ENCODE measurements around the gene MOV10.

The MOV10 gene

GRCh38 chr1:112700290-112701226 lies 26.1 kb downstream of the MOV10 start:
- peak; percentile 62 for DNase-seq

DNA sequence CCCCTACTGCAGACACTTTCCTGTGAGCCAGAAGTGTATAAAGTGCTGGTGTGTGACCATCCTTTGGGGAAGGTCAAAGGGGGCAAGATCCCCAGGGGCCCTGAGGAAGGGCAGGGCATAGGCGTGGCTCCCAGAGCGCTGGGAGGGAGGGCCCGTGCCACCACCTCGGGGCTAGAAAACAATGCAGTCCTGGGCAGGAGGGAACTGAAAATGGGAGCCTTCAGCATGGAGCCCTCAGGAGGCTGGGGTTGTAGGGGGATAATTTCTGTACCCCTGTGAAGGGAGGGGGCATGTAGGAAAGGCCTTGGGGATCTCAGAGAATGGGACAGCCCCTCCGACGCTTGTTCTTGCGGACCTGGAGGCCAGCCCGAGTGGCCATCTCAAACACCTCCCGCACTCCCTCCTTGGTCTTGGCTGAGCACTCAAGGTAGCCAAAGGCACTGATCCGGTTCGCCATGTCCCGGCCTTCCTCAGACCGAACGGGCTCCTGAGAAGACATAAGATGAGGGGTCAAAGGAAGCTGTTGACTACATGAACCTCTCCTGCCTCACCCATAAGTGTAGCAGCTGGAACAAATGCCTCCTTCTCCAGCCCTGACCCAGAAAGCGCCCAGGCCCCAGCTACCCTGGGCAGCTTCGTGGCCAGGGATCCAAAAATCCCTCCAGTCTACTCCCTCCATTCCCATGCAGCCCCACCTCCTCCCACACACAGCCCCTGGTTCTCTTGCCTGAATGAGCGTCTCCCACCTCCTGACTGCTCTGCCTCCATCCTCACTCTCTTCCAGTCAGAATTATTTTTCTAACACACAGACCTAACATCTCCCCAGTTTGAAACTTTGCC lies 27.0 kb downstream of the MOV10 start:
- DNase-seq: no peak

GRCh38 chr1:112702067-112702395 lies 27.6 kb downstream of the MOV10 start:
- DNase-seq: no peak

- no peak for DNase-seq
Observed at GRCh38 chr1:112702420-112703261, 28.2 kb downstream of the MOV10 start.

DNA sequence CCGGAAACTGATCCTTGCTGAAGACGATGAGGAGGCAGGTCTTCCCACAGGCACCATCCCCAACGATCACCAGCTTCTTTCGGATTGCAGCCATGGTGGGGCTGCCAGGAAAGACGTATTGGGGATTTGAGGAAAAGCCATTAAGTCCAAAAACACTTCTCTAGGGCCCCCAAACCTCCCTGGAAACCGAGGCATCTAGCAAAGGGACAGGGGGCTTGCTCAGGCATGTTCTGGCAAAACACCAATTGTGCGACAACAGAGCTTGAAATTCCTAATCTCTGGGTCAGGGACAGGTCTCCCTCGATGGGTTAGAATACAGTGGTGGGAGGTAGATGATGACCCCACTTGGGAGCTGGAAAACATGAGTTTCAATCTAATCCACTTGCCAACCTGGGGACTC lies 29.2 kb downstream of the MOV10 start:
- no peak for DNase-seq

DNA sequence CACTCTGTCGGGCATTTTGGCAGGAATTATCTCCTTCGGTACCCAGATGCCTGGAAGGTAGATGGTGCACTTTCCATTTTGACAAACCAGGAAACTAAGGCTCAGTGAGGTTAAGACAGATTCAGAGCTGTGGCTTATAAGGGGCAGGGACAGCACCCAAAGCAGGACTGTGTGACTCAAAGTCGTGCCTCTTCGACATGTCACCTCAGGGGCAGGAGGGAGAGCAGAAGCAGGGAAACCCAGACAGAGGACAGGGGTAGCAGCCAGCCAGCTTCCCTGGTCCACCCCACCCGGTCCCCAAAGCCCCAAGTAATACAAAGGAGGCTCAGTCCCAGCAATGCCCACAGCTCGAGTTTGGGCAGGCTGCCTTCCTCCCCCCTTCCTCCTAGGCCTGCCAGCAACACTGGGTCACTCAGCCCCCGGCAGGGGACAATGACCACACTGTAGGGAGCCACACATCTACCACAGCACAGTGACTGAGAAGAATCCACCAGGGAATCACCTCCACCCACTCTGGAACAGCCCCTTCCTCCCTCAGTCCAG lies 30.0 kb downstream of the MOV10 start:
- DNase-seq: no peak

DNA sequence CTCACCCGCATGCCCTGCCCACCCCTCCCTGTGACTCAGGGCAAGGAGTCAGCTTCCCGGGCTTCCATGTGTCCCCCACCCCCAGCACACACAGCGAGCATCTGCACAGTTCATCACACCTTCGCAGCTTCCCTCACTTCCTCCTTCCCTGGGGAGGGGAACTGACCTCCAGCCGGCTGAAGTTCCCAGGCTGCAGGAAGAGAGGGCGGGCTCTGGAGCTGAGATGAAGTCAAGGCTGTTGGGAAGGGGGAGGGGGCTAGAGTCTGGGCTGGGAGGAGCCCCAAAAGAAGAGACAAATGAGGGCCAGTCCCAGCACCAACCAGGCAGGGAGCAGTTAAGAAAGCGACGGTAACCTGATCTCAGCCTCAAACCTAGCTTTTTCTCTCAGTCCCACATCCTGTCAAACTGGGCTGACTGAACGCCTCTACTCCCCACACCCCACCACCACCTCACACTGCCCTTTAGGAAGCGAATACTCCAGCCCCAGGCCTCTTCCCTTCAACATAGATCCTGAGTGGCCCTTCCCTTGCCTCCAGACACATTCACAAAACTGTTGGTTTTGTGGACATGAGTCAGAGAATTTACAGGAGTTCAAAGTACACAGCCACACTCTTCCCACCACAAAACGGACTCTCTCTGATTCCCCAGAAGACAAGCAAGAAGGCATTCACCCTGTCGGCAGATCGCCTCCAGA lies 30.6 kb downstream of the MOV10 start:
- peak; percentile 29 for DNase-seq

- no peak for DNase-seq
Observed at GRCh38 chr1:112706505-112707220, 32.2 kb downstream of the MOV10 start, which contains the start of gene RHOC. RHOC (minus strand) TSS chr1:112707127; CDS start chr1:112703799, 3,328 bp downstream.

DNA sequence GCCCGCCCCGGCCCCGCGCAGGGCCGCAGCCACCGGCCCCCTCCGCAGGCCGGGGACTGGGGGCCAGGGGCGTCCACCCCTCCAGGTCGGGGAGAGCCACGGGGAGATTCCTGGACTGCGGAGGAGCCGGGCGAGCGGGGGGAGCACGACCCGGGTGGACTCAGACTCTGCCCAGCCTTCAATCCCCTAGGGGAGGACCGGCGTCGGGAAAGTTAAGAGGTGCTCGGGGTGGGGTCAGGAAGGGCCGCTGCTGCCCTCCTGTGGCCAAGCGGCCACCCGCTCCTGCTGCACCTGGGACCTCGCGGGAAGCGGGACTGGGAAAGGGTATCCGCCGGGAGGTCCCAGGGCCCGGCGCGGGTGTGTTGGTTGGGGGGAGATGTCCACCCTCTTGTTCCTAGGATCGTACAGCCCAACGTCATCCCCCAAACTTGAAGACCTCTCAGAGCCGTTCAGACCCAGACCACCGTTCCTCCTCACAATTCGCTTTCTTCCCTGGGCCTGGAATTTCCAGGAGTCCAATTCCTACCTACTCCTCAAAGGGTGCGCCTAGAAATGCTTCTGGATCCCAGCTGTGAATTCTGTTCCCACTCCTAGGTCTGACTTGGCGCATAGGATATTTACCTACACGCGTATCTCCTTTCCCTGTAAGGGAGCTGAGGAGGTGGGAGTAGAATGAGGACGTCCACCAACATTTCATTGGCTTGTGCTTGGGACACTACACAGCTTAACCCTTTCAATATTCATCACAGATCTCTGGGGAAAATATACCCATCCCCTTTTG lies 33.0 kb downstream of the MOV10 start:
- DNase-seq: peak; percentile 66

GRCh38 chr1:112708002-112708448 lies 33.6 kb downstream of the MOV10 start:
- no peak for DNase-seq

DNA sequence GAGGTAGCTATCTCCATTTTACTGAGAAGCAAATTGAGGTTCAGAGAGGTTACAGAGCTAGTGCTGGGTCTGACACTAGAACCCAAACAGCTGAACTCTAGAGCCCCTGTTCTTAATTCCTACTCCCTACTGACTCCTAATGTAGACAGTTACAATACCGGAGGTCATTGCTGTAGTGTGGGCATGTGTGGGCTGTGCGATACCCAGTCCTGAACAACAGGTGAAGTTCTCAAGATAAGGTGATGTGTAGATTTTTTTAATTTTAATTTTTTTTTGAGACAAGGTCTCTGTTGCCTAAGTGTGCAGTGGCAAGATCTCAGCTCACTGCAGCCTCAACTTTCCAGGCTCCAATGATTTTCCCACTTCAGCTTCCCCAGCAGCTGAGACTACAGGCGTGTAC lies 34.0 kb downstream of the MOV10 start:
- DNase-seq: no peak

GRCh38 chr1:112710159-112710558 lies 35.7 kb downstream of the MOV10 start:
- no peak for DNase-seq

GRCh38 chr1:112710586-112710985 lies 36.1 kb downstream of the MOV10 start:
- no peak for DNase-seq

GRCh38 chr1:112711041-112711440 lies 36.6 kb downstream of the MOV10 start:
- no peak for DNase-seq

DNA sequence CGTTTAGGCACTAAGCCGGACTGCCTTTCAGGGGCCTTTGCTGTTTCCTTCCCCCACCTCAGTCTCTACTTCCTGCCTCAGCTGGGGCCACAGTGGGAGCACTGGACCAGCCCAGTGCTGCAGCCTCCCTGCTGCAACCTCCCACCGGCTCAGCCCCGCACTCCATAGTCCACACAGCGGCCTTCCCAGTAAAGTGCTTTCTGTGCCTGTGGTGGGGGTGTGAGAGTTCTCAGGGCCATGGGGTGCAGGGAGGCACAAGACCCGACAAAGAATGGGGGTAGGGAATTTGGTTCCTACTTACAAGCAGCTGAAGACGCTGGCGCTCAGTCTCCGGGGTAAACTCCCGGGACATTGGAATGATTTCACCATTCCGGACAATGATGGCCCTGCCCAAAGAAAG lies 37.2 kb downstream of the MOV10 start:
- no peak for DNase-seq

GRCh38 chr1:112712191-112712590 lies 37.7 kb downstream of the MOV10 start:
- DNase-seq: no peak

GRCh38 chr1:112712701-112713128 lies 38.3 kb downstream of the MOV10 start:
- DNase-seq: no peak

- DNase-seq: no peak
Observed at GRCh38 chr1:112713466-112714312, 39.2 kb downstream of the MOV10 start.

All from activated naive CD4-positive, alpha-beta T cell treated with anti-CD3 and anti-CD28 coated beads, Interleukin-2, amount 50 U/mL, for 16 hours (primary cell).